ENCODE measurements around the gene SORL1-AS1.

SORL1-AS1 gene

DNA sequence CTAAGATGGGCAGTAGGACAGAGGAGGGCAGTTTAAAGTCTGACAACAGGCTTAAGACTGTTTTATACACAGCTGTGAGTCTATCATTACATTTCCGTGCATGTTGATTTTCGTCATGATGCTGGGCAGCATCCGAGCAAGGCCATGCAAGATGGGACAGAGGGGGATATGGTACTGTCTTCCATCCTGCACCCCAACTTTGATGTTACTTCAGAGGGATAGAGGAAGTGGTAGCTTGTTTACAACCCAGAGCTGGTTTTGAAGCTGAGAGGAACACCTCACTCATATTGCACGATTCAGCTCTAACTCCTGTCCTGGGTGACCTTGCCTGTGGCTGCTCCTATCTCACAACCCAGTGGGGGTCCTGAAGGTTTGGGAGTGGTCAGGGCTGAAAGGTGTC lies 3.6 kb downstream of the SORL1-AS1 start:
- intact Hi-C loops (cut with DNase I; ENCODE audit: low total_unique reads) = no loop called here
- H3K4me1 ChIP-seq = peaks cover 0 to 4% of the 10 kb centered on the region in 2 donors
- DNase-seq (no peak), ATAC-seq (no peak)
- no peaks in the 10 kb centered on the region for H3K9me3 ChIP-seq
- TF ChIP-seq, protein P1, sequence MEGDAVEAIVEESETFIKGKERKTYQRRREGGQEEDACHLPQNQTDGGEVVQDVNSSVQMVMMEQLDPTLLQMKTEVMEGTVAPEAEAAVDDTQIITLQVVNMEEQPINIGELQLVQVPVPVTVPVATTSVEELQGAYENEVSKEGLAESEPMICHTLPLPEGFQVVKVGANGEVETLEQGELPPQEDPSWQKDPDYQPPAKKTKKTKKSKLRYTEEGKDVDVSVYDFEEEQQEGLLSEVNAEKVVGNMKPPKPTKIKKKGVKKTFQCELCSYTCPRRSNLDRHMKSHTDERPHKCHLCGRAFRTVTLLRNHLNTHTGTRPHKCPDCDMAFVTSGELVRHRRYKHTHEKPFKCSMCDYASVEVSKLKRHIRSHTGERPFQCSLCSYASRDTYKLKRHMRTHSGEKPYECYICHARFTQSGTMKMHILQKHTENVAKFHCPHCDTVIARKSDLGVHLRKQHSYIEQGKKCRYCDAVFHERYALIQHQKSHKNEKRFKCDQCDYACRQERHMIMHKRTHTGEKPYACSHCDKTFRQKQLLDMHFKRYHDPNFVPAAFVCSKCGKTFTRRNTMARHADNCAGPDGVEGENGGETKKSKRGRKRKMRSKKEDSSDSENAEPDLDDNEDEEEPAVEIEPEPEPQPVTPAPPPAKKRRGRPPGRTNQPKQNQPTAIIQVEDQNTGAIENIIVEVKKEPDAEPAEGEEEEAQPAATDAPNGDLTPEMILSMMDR (IDR thresholded peaks at IDR 0.05 in 4 of 5, conservative IDR thresholded peaks at IDR 0.05 in 1 of 5) = no peak
- TF ChIP-seq POLR2A (IDR thresholded peaks at IDR 0.05) = no peak
- H3K36me3 ChIP-seq = no peaks in the 10 kb centered on the region
- H3K27me3 ChIP-seq = peaks cover 0 to 10% (median 0%) of the 10 kb centered on the region in 3 donors
- in situ Hi-C loops (cut with MboI; ENCODE audit: low sequenced_read_pairs in 4 of 4) = no loop called here
- no peak overlapping the region for H3K27ac ChIP-seq
- H3K4me3 ChIP-seq = no peak overlapping the region

DNA sequence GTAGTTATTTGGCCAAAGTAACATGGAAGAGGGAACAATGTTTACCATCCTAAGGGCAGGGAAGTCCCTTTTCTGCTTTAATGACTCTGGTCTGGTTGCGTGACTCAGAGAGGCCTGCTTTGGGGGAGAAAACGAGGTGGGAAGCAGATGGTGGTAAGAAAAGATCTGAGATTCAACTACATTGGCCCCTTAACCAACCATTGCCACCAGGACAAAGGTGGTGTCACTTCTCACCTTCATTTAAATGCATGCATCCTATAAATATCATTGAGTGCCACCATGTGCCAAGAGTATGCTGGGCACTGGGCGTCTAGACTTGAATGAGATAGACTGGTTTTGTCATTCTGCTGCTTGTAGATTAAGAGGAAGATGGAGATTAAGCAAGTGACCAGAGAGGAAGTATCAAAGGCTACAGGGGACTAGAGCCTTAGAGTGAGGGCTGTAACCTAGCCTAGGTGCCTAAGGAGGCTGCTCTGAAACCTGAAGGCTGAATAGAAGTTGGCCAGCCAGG lies 4.3 kb downstream of the SORL1-AS1 start:
- in situ Hi-C loops (cut with MboI; ENCODE audit: low sequenced_read_pairs in 4 of 4) = no loop called here
- Histone ChIP-seq H3K27ac (no peak overlapping the region), H3K9me3 (no peaks in the 10 kb centered on the region), H3K27me3 (peaks cover 0 to 10% (median 0%) of the 10 kb centered on the region in 3 donors), H3K4me1 (peaks cover 0 to 4% of the 10 kb centered on the region in 2 donors), H3K36me3 (no peaks in the 10 kb centered on the region), H3K4me3 (no peak overlapping the region)
- intact Hi-C loops (cut with DNase I; ENCODE audit: low total_unique reads) = no loop called here
- TF ChIP-seq, protein P1 (IDR thresholded peaks at IDR 0.05 in 4 of 5, conservative IDR thresholded peaks at IDR 0.05 in 1 of 5) = no peak
- TF ChIP-seq POLR2A (IDR thresholded peaks at IDR 0.05) = no peak
- no peak for ATAC-seq
- no peak for DNase-seq

DNA sequence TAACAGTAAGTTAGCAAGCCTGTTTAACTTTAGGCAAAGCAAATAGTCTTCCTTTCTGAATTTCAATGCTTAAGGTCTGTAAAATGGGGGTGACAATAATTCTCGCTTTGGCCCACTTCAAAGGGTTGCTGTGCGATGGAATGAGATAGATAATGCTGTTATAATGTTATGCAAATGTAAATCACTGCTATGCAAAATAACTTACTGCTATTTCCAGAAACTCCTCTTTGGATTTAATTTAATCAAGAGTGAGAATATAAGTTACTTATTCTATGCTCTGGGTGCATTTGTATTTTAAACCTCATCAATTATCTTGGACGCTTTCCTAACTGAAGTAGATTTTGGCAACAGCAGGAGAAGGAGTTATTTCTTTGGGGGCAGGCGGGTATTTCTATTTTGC lies 4.8 kb downstream of the SORL1-AS1 start:
- peaks cover 0 to 7% (median 0%) of the 10 kb centered on the region in 3 donors for H3K27me3 ChIP-seq
- intact Hi-C loops (cut with DNase I; ENCODE audit: low total_unique reads) = no loop called here
- in situ Hi-C loops (cut with MboI; ENCODE audit: low sequenced_read_pairs in 4 of 4) = no loop called here
- no peak overlapping the region for H3K4me3 ChIP-seq
- no peak for DNase-seq
- no peak overlapping the region for H3K27ac ChIP-seq
- ATAC-seq = no peak
- no peaks in the 10 kb centered on the region for H3K9me3 ChIP-seq
- peaks cover 0 to 4% of the 10 kb centered on the region in 2 donors for H3K4me1 ChIP-seq
- TF ChIP-seq POLR2A (IDR thresholded peaks at IDR 0.05) = no peak
- TF ChIP-seq, protein P1 (IDR thresholded peaks at IDR 0.05 in 4 of 5, conservative IDR thresholded peaks at IDR 0.05 in 1 of 5) = no peak
- H3K36me3 ChIP-seq = no peaks in the 10 kb centered on the region

DNA sequence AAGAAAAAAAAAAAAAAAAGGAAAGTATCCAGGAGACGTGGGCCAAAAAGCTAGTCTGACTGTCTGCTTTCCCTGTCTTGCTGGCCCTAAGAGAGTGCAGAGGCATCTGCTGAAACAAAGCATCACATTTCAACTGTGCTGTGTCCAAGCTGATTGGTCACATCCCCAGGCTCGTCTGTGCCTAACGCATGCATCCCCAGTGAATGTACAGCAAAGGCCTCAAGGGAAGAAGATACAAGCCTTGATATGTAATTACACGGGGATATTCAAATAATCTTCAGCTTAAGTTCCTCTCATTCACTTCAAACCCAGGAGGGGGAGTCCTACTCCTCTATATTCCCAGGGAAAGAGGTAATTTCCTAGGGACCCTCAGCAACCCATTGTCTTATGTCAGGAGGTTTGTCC lies 6.0 kb downstream of the SORL1-AS1 start:
- intact Hi-C loops (cut with DNase I; ENCODE audit: low total_unique reads) (no loop called here), in situ Hi-C loops (cut with MboI; ENCODE audit: low sequenced_read_pairs in 4 of 4) (no loop called here)
- no peaks in the 10 kb centered on the region for H3K36me3 ChIP-seq
- H3K9me3 ChIP-seq = no peaks in the 10 kb centered on the region
- no peaks in the 10 kb centered on the region for H3K4me1 ChIP-seq
- ATAC-seq (no peak), DNase-seq (no peak)
- H3K27me3 ChIP-seq = peaks cover 0 to 5% (median 0%) of the 10 kb centered on the region in 3 donors
- no peak overlapping the region for H3K4me3 ChIP-seq
- no peak overlapping the region for H3K27ac ChIP-seq
- no peak for TF ChIP-seq POLR2A (IDR thresholded peaks at IDR 0.05)
- TF ChIP-seq, protein P1 (IDR thresholded peaks at IDR 0.05 in 4 of 5, conservative IDR thresholded peaks at IDR 0.05 in 1 of 5) = no peak

Data from gastrocnemius medialis (tissue), 4 donors.